Adipocyte (in vitro differentiated cells): ENCODE data around the gene OR13C4.
"Not testable (repeated sequence)": the region's sequence is repeated elsewhere in the genome, so short reads cannot be mapped to it uniquely, and the experiment has no call there.

Experiments used
- DNase-seq: peaks from one replicate; pipeline ENCODE4 v3.0.0-alpha.2; 2015; ENCODE audit warnings: low read depth
- H3K27me3 ChIP-seq: replicated peaks from 2 replicates; pipeline ENCODE4 v1.7.0; 2013; ENCODE audit warnings: mild to moderate bottlenecking, low read length, moderate library complexity; ENCODE audit not compliant: control insufficient read depth, insufficient read depth
- H3K36me3 ChIP-seq: 2 replicates; pipeline ENCODE4 v1.7.0; 2013; ENCODE audit warnings: low read length, mild to moderate bottlenecking, moderate library complexity; ENCODE audit not compliant: control insufficient read depth, insufficient read depth, severe bottlenecking
- H3K4me1 ChIP-seq: 2 replicates; pipeline ENCODE4 v1.7.0; 2013; ENCODE audit warnings: mild to moderate bottlenecking, low read length, moderate library complexity; ENCODE audit not compliant: control insufficient read depth, insufficient read depth
- H3K4me3 ChIP-seq: 2 replicates; pipeline ENCODE4 v1.7.0; 2013; ENCODE audit warnings: mild to moderate bottlenecking, low read length, moderate library complexity
- H3K9ac ChIP-seq: 2 replicates; pipeline ENCODE4 v1.7.0; 2013; ENCODE audit warnings: mild to moderate bottlenecking, low read length, moderate library complexity
- H3K9me3 ChIP-seq: 2 replicates; pipeline ENCODE4 v1.7.0; 2013; ENCODE audit warnings: mild to moderate bottlenecking, low read length, moderate library complexity; ENCODE audit not compliant: control insufficient read depth

OR13C4 gene

DNA sequence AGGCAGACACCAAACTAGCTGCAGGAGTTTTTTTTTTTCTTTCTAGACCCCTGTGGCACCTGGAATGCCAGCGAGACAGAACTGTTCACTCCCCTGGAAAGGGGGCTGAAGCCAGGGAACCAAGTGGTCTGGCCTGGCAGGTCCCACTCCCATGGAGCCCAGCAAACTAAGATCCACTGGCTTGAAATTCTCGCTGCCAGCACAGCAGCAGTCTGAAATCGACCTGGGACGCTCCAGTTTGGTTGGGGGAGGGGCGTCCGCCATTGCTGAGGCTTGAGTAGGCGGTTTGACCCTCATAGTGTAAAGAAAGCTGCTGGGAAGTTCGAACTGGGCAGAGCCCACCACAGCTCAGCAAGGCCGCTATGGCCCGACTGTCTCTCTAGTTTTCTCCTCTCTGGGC, 6.8 kb downstream of the OR13C4 start:
- not testable (repeated sequence) for H3K9ac ChIP-seq, H3K9me3 ChIP-seq, H3K4me3 ChIP-seq, DNase-seq, H3K36me3 ChIP-seq, H3K27me3 ChIP-seq, H3K4me1 ChIP-seq

DNA sequence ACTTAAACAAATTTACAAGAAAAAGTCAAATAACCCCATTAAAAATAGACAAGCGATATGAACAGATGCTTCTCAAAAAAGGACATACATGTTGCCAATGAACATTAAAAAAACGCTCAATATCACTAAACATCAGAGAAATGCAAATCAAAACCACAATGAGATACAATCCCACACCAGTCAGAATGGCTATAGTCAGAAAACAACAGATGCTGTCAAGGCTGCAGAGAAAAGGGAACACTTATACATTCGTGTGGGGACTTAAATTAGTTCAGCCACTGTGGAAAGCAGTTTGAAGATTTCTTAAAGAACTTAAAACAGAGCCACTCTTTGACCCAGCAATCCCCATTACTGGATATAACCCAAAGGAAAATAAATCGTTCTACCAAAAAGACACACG, 12.1 kb downstream of the OR13C4 start:
- Histone ChIP-seq H3K9ac (no peak overlapping the region), H3K36me3 (no peaks in the 10 kb centered on the region), H3K9me3 (no peaks in the 10 kb centered on the region), H3K4me1 (no peaks in the 10 kb centered on the region), H3K27me3 (peaks cover 3% of the 10 kb centered on the region), H3K4me3 (no peak overlapping the region)
- no peak for DNase-seq

DNA sequence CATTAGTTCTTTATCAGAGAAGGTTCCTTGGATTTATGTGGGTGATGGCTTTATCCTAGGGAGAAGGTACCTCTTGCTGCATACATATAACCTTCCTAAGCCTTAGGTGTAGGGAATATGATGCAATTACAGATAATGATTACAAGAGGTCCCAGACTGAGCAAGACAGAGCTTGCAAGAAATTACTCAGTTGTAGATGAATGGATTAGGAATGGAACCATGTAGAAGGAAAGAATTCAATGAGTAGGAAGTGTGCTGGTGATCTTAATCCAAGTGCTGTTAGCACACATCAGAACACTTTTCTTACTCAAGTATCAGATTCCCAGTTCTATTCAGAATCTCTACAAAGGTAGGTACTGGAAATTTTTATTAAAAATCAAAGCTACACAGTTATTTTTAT, 20.4 kb downstream of the OR13C4 start:
- H3K9me3 ChIP-seq: no peaks in the 10 kb centered on the region
- H3K9ac ChIP-seq: no peak overlapping the region
- H3K27me3 ChIP-seq: no peaks in the 10 kb centered on the region
- H3K36me3 ChIP-seq: no peaks in the 10 kb centered on the region
- H3K4me3 ChIP-seq: no peak overlapping the region
- no peaks in the 10 kb centered on the region for H3K4me1 ChIP-seq
- no peak for DNase-seq

DNA sequence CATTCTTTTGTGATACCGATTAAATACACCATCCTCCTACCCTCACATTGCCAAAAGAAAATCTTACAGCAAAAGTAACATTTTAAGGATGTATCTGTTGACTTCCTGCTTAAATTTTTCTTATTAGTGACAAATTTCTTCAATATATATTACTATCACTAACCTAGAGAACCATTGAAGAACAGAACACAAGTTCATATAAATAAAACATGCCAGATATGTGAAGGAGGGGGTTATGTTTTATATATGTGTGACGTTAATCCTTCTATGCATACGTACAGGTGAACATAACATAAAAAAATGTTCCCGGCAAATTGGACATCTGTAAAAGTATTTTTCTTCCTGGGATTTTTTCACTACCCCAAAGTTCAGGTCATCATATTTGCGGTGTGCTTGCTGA, 23.0 kb downstream of the OR13C4 start, which contains the start of gene OR13F1:
Gene OR13F1, plus strand, starts transcription at position 301 of the 400 bp plus-strand sequence. Its CDS starts 0 bp downstream, at position 301.
- no peaks in the 10 kb centered on the region for H3K9me3 ChIP-seq
- DNase-seq: no peak
- H3K4me1 ChIP-seq: no peaks in the 10 kb centered on the region
- no peak within 1 kb of the TSS for H3K4me3 ChIP-seq
- no peaks in the 10 kb centered on the region for H3K27me3 ChIP-seq
- H3K9ac ChIP-seq: no peak within 1 kb of the TSS
- no peaks in the 10 kb centered on the region for H3K36me3 ChIP-seq

DNA sequence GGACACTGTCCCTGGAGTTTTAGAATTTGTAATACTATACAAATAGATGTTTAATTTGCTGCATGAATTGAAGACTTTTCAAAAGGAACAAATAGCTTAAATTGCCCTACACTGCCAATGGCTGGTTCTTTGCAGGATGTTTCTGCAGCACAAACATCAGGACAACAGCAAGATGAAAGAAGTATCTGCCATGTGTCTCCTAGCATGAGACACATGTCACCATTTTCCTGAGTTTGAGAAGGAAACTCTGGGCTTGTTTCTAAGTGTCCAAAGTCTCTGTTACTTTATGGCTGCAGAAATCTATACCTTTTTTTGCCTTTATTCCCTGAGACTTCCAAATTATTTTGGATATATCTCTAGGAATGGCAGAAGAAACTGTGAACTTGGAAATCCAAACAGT, 23.6 kb downstream of the OR13C4 start:
- no peaks in the 10 kb centered on the region for H3K9me3 ChIP-seq

DNA sequence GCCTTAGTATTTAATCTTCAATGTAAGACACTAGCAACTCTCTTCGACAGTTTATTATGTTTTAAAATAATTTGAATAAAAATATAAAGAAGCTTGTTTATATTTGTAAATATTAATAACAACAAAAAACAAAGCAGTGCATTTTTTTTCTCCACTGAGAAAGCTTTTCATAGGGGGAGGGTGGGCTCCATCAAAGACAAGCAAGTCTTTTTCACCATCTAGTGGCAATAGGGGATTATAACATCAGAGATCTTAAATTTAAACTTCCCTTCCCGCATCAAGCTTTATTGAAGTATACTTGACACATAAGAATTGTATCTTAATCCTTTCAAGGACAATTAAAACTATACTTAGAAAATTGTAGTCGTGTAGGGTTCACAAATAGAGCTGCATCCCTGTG, 32.2 kb downstream of the OR13C4 start:
- no peaks in the 10 kb centered on the region for H3K9me3 ChIP-seq
- H3K36me3 ChIP-seq: no peaks in the 10 kb centered on the region
- H3K4me3 ChIP-seq: no peak overlapping the region
- no peaks in the 10 kb centered on the region for H3K4me1 ChIP-seq
- H3K9ac ChIP-seq: no peak overlapping the region
- DNase-seq: peak; percentile 6
- H3K27me3 ChIP-seq: no peaks in the 10 kb centered on the region

More for the DNA sequence above, 23.6 kb downstream of the OR13C4 start:
- Histone ChIP-seq H3K36me3 (no peaks in the 10 kb centered on the region), H3K4me3 (no peak overlapping the region), H3K27me3 (no peaks in the 10 kb centered on the region), H3K4me1 (no peaks in the 10 kb centered on the region), H3K9ac (no peak overlapping the region)
- no peak for DNase-seq

DNA sequence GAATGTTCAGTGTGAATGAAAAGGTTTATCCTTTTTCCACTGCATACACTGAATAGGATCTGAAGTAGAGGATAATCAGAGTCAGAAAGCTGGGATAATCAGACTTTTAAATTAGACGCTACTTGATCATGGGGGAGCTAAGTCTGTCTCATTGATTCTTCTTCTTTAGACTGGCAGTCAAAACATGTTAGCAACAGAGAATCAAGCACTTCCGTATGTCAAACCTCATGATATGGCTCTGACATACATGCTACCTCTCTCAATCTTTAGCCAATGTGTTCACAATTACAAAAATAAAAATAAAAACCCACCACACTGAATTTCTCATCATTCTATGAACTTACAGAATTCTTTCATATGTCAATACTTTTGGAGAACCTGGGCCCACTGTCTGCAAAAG, 42.0 kb downstream of the OR13C4 start:
- Histone ChIP-seq H3K9me3 (no peaks in the 10 kb centered on the region), H3K27me3 (no peaks in the 10 kb centered on the region), H3K4me3 (no peak overlapping the region), H3K36me3 (no peaks in the 10 kb centered on the region), H3K4me1 (no peaks in the 10 kb centered on the region), H3K9ac (no peak overlapping the region)
- DNase-seq: no peak

DNA sequence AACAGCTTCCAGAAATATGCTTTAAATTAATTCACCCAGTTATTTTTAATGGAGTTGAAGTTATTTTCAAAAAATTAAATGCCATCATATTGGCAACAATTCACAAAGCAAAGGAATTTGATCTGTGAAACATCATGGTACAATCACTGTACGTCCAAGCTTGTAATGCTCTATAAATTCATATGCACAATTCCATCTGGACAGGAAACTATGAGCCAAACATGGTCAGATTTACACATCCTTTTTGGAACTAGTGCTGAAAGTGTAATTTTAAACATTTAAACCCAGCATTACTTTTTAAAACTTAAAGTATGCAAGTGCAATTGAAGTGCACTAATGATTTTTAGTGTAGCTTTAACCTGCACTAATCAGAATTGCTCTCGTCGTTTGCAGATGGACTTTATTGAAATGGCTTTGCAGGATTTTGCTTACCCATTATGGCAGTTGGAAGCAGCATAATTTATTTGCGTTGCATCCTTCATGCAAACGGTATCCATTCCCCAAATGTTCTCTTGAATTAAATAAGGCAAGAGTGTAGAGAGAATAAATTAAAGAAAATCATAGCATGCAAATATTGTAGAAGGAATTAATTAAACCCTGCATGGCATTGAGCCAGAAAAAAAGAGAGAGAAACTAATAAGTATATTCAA, 44.0 kb downstream of the OR13C4 start:
- Histone ChIP-seq H3K9me3 (no peaks in the 10 kb centered on the region), H3K4me3 (no peak overlapping the region), H3K4me1 (no peaks in the 10 kb centered on the region), H3K9ac (no peak overlapping the region), H3K27me3 (no peaks in the 10 kb centered on the region), H3K36me3 (no peaks in the 10 kb centered on the region)
- no peak for DNase-seq
